HG02610 (cell line): Measurements from ENCODE around the gene HERPUD2.
"Not testable (repeated sequence)": the region's sequence is repeated elsewhere in the genome, so short reads cannot be mapped to it uniquely, and the experiment has no call there.

Experiments used
- ATAC-seq: cut with Tn5 transposase; IDR thresholded peaks from one replicate; pipeline ENCODE4 v1.9.1; 2021; ENCODE audit warnings: mild to moderate bottlenecking, moderate library complexity; ENCODE audit not compliant: unreplicated experiment

Gene HERPUD2

DNA sequence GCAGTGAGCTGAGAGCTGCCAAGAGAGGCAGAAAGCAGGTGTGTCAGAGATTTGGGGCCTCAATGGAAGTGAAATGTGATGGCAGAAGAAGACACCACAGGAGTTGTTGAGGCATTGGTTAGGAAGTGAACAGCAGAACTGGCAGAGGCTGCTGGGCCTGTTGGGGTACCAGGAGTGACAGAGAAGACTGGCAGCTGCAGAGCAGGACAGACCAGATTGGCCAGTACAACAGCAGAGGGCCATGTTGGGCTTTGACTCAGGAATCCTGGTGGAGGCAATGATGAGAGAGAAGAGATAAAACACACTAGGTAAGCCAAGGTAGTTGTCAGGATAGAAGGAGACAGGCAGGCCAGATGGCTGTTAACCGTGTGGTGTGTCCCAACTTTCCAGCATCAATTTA, 19.9 kb upstream of the HERPUD2 start:
- no peak for ATAC-seq

DNA sequence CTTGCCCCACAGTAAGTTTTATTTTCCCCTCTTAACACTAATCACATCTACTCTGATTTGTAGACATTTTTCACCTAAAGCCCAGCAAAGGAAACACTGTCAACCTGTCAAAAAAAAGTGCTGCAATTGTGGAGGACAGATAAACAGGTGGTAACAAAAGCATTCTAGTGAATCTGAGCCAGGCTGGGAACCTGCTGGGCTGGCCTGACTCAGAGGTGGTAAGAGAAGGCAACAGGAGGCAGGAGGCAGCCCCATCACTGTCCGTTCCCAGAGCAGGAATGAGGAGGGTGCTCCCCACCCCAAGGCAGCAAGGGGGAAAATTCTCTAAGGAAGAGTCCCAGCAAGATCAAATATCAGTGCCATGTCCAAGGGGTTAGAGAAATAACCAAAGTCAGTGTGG, 19.5 kb upstream of the HERPUD2 start:
- ATAC-seq, result no peak

DNA sequence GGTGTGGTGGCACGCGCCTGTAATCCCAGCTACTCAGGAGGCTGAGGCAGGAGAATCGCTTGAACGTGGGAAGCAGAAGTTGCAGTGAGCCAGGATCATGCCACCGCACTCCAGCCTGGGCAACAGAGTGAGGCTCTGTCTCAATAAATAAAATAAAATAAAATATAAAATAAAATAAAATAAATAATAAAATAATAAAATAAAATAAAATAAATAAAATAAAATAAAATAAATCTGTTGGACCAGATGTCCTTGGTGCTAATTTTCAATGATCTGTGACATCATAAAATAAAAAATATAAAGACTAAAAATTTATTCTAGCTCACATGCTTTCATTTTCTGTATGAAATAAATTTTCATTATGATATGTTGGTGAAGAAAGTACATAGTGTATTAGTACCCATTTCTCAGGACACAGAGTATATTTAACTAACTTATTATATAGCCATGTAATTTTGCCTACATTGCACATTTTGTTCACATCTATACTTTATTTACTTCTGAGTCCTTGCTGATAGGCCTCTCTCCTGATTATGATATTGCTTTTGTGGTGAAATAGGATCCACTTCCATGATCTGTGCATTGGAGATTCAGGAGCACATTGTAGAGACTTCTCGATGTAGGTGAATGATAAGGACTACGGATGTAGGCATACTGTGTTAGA, 17.8 kb upstream of the HERPUD2 start:
- no peak for ATAC-seq

DNA sequence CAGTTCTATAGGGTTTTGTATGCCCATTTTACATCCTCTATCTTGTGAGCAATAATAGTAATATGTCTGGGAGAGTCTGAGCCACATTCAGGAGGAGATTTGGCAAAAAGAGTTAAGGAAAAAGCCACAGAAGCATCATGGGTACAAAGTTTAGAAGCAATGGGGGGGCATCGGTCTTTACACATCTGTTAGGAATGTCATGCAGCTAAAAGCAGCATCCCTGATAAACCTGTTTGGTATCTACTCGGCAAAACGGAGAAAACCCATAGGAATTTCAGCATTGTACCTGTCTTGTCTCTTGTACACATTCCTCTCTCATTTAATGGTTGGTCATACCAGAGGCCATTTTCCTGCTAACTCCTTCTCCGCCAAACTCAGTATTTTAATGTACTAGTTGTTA, 12.5 kb upstream of the HERPUD2 start:
- no peak for ATAC-seq

DNA sequence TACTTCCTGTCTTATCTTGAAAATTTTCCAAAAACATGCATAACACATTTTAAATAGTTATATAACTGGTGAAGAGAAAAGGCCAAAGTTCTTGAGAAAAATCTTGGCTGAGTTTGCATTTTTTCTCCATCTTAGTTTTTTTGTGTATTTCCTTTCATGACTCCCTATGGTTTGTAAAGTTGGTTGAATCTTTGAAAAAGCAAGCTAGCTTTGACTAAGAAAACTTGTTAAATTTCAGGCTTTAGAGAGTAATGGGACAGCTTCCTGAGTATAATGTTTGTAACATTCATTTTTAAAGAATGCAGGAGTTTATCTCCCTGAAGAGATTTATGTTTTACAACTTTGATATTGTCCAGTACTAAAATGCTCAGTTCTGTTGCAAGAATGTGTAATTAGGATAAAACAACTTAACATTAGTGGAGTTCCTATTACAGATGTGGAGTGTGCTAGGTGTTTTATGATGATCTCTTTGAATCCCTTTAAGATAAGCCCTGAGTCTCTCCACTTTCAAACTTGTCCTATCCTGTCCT, 11.1 kb upstream of the HERPUD2 start:
- no peak for ATAC-seq

DNA sequence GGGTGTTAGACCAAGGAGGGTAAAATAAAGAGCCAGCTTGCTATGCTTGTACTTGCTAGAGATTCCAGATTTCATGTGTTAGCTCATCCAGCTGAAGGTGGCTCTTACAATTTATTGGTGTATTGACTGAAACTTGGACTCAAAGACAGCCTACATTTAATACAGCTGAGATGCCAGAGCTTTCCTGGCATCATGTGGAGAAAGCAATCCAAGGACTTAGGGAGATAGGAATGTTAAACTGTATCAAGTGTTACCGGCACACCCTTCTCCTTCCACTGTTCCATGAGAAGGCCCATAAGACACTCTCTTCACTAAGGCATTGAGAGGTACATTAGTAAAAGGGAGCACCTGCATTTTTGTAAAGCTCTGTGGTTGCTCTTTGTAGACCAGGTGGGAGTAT, 9.3 kb upstream of the HERPUD2 start:
- ATAC-seq, result no peak

DNA sequence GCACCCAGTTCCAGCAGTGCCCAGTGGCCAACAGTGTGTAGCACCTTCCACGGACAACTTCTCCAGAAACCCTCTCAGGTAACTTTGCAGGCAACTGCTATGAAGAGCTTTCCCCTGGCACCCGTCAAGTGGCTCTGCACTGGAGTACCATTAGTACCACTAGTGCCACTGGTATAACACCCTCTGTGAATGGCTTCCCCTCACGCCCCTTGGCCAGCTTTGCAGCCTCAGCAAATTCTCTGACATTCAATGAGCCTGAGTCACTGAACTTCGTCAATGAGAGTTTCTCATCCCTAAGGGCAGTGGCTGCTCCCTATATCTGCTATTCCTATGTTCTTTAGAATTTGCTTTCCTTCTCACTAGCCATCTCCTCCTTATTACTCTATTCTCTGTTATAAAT, 7.6 kb upstream of the HERPUD2 start:
- no peak for ATAC-seq

DNA sequence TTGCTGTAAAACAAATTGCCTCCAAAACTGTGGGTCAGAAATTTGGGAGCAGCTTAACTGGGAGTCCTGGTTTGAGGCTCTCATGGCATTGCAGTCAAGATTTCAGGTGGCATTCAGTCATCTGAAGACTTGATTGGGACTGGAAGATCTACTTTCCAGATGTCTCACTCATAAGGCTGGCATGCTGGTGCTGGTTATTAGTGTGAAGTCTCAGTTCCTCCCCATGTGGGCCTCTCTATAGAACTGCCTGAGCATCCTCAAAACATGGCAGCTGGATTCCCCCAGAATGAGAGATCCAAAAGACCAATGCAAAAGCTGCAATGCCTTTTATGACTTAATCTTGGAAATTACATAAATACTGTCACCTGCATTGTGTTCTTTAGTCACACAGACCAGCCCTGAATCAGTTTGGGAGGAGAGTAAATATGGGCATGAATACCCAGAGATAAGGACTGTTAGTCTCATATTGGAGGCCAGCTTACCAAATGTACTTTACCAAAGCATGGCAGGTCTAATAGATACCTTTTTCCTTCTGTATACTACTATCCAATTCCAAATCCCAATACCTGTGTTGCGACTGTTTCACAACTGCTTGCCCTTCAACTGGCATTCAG, 6.5 kb upstream of the HERPUD2 start:
- ATAC-seq, result peak; percentile 76

DNA sequence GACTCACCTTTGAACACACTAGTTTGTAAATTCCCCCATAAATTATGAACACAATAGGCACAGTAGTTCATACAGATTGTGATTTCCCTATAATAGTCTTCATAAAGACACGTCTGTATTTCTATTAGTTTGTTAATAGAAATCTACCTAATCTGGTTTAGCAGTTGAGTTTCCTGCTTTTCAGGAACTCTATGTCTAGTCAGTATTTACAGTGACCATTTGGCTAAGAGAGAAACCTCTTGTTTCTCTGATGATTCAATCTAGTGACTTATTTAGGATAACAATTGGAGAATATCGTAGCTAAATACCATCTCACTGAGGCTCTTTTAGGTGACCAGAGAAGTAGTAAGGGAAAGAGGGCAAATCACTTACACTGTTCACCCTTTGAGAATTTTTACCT, 5.9 kb upstream of the HERPUD2 start:
- no peak for ATAC-seq

DNA sequence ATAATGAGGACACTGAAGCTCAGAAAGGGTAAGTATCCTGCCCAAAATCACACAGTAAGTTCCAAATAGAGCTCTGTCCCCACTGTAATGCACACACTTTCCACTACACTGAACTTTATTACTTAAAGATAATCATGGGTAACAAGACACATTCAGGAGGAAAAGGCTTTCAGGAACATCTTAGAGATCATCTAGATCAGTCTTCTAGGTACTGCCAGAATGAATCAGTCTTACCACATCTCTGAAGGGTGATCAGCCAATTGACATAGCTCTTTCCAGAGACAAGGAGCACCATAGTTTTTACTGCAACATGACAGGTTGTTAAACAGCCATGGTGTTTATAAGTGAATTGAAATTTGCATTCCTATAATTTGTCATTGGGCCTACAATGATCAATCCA, 5.4 kb upstream of the HERPUD2 start:
- ATAC-seq, result no peak

DNA sequence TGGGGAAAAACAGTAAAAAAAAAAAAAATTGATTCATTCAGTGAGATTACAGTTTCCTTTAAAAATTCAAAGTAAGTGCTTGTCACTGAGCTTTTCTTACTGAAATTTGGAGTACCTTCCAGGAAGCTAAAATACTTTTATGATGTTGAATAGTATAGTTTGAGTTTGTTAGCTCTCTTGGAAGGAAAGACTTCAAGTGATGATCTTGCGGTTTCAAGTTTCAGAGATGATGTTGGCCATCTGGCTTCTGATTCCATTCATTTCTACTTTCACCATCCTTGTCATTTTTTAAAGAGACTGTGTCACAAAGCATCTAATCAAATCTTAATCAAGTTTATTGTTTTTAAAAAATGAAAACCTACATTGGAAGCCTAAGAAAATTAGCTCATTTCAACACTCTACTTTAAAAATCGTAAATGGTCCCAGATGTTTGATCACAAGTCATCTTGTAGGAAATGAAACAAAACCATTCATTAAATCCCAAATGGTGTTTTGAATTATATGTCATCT, 4.9 kb upstream of the HERPUD2 start:
- no peak for ATAC-seq

DNA sequence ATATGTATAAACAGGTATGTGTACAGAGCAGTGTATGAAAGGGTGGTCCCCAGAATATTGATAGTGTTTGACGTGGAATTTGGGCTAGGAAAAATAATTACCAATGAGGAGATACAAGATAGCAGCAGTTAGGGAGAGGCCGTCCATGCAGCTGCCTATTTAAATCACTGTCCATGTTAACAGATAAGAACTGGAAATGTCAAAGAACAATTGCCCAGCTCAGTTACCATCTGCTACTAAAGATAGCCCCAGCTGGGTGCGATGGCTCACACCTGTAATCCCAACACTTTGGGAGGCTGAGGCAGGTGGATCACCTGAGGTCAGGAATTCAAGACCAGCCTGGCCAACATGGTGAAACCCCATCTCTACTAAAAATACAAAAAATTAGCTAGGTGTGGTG, 3.4 kb upstream of the HERPUD2 start:
- ATAC-seq, result not testable (repeated sequence)

DNA sequence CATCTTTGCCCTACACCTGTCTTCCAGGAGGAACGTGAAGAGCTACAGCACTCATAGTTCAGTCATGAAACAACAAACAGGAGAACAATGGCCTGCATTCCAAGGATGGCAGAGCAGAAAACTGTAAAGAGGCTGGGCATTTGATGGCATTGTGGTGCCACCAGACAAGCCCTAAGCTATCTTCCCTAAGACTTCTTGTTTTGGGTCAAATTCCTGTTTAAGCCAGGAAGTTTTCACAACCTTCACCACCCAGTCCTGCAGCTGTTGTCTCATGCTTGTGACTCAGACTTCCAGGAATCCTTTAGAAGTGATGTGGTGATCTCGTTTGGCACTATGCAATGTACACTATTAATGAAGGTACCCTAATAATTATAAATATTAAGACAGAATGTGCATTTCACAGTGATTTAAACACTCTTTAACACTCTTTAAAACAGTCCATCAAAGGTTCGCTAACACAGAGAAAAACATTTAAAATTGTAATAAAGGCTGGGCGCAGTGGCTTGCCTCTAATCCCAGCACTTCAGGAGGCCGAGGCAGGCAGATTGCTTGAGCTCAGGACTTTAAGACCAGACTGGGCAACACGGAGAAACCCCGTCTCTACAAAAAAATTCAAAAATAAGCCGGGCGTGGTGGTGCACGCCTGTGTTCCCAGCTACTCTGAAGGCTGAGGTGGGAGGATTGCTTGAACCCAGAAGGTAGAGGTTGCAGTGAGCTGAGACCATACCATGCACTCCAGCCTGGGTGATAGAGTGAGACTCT, 2.7 kb upstream of the HERPUD2 start:
- no peak for ATAC-seq

DNA sequence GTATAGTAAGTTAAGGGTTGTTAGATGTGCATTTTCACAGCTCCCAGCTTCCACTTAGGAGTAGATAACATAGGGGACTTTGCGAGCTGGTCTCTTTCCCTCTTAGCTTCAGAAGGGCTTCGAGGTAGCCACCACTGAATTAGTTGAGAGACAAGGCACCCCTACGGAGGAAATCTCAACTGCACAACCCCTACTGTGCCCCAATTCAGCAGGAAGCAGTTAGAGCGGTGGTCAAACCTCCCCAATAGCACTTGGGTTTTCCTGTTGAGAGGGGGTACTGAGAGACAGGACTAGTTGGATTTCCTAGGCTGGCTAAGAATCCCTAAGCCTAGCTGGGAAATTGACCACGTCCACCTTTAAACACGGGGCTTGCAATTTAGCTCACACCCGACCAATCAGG, 1.1 kb upstream of the HERPUD2 start:
- ATAC-seq, result no peak

DNA sequence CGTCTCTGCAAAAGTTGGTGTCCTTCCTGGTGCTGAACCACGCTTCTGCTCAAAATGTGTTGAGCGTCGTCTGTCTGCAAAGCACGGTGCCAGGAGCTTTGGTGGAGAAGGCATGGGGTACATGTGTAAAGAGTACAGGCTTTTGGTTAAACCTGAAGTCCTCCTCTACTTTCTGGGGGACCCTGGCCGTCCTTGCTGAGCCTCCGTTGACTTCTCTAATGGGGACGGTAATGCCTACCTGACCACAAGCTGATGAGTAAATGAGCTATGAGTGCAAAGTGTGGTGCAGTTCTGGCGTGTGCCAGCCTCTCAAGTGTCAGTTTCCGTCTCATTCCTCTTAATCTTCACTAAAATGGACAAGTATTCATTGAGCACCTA, 527 bp upstream of the HERPUD2 start:
- ATAC-seq, result no peak

DNA sequence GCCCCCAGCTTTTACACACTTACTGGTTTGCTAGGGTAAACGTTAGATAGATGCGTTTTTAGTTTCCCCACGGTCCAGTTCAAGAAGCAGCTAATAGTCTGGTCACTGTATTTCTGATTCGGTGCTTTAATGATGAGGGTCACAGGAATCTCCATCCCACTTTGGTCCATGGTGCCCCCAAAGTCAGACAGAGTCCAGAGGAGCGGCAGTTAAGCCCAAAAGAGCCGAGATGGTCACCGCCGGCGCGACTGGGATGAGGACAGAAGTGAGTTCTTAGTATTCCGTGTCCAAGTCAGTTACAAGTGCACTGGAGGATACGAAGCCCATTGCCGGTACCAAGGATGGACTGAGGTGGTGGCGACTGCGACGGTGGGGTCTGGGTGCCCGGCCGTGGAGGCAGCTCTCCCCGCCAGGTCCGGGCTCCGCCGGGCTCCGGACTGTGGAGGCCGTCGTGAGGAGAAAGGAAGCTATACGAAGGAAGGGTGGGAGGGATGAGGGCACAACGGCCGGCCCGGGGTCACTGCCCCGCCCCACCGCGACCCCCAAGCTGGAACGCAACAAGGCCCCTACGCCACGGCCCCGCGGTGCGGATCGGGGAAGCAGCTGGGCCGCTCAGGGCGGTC, 663 bp downstream of the HERPUD2 start:
- ATAC-seq, result peak; percentile 4

DNA sequence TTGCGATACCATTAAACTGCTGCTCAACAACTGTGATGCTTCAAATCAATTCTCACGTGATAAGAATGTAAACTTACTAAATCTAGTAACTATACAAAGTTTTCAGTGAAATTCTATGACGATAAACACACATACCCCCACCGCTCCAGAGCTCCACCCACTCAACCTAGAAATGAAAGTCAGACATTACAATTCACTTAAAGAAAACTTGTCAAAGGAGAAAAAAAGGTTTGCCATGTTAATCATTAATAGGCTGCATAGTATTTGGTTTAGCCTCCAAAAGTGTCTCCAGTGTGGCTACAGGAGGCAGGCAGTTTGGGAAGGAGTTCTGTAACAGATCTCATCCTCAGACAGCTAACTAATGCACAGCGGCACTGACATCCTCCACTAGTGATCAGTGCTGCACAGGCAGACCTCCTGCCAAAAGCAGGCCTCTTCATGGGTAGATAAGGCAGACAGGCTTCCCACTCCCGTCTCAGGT, 3.1 kb downstream of the HERPUD2 start:
- no peak for ATAC-seq

DNA sequence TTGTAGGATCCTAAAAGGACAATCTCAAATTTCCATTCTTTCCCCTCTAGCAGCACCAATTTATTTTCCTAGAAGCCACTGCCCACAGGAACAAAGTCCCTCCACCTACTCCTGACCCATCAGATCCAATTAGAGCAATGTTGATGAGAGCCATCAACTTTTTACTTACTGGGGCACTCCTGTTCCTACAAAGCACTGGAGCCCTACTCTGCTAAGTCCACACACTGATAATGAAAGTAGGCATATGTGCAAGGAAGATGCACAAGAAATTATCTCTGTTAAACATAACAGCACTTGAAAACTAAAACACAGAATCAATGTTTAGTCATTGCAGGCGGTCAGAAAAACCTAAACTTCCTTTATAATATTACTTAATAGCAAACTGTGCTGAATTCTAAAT, 3.6 kb downstream of the HERPUD2 start:
- no peak for ATAC-seq

DNA sequence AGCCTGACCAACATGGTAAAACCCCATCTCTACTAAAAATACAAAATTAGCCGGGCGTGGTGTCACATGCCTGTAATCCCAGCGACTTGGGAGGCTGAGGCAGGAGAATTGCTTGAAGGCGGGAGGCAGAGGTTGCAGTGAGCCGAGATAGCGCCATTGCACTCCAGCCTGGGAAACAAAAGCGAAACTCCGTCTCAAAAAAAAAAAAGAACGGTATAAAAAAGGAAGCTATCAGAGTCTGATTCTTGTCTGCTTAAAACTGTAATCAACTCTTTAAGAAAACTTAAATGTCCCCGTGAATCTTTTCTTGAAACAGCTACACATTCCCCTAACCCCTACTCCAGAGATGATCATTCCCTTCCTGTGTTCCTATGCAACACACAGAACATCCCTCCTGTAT, 4.3 kb downstream of the HERPUD2 start:
- not testable (repeated sequence) for ATAC-seq

DNA sequence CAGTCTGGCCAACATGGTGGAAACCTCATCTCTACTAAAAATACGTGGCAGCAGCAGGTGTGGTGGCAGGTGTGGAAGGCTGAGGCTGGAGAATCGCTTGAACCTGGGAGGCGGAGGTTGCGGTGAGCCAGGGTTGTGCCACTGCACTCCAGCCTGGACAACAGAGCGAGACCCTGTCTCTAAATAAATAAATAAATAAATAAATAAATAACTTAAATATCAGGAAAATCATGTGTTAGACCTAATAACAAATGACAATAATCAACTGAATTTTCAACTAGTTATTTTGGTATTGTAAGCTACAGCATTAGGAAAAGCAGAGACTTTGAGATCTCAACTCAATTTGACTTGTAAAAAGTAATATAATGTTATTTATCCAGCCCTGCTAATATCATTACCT, 9.2 kb downstream of the HERPUD2 start:
- ATAC-seq, result no peak
